ENCODE data around the gene RPH3AL.

DNA sequence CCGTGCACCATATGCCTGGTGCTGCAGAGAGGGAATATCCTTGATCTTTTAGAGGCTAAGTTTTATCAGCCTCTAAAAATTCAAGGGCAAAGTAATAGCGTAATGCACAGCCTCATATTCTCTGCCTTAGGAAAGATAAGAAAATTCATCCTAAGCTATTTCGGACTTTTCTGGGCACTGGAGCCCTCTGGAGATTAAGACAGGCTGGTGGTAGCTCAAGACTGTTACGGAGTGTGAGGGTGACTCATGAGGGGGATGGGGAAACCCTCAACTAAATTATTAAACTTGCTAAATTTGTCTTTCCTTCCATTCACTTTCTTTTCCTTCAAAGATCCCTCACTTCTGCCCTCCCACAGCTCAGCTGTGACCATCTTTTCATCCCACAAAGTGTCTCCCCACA is 73.3 kb downstream of the RPH3AL start:
- TF ChIP-seq EZH2 (IDR thresholded peaks at IDR 0.05; ENCODE audit: low read depth), result no peak
- TF ChIP-seq, protein P1, sequence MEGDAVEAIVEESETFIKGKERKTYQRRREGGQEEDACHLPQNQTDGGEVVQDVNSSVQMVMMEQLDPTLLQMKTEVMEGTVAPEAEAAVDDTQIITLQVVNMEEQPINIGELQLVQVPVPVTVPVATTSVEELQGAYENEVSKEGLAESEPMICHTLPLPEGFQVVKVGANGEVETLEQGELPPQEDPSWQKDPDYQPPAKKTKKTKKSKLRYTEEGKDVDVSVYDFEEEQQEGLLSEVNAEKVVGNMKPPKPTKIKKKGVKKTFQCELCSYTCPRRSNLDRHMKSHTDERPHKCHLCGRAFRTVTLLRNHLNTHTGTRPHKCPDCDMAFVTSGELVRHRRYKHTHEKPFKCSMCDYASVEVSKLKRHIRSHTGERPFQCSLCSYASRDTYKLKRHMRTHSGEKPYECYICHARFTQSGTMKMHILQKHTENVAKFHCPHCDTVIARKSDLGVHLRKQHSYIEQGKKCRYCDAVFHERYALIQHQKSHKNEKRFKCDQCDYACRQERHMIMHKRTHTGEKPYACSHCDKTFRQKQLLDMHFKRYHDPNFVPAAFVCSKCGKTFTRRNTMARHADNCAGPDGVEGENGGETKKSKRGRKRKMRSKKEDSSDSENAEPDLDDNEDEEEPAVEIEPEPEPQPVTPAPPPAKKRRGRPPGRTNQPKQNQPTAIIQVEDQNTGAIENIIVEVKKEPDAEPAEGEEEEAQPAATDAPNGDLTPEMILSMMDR (conservative IDR thresholded peaks at IDR 0.05), result no peak
